22Rv1 (cell line): ENCODE results near the gene ALPG.
"Not testable (repeated sequence)": the region's sequence is repeated elsewhere in the genome, so short reads cannot be mapped to it uniquely, and the experiment has no call there.

ENCODE experiments used
- CTCF ChIP-seq: fragments of 450-650 bp; IDR thresholded peaks from 2 replicates; pipeline ENCODE4 v1.5.1; 2017; ENCODE audit warnings: mild to moderate bottlenecking
- ZFX ChIP-seq: fragments of 450-650 bp; IDR thresholded peaks from 2 replicates; pipeline ENCODE4 v1.6.1; 2017; ENCODE audit warnings: antibody characterized with exemption, borderline replicate concordance

GRCh38 chr2:232441922-232442321 lies 35.3 kb downstream of the ALPG start:
- TF ChIP-seq CTCF, ZFX: not testable (repeated sequence)
